Vagina (tissue), 2 donors: ENCODE data around the gene RAB3IL1. TPM values are rescaled to one million over a fixed set of nuclear protein-coding genes. Genes with fewer than 3 reads are reported as not detected.

ENCODE experiments used
- DNase-seq, 2 donors: peaks; one replicate each; pipeline ENCODE4 v3.0.0-alpha.2; 2017; ENCODE audit errors: extremely low spot score in 2 of 2
- H3K27ac ChIP-seq: fragments of 200-600 bp; sonication (generic); one replicate; pipeline ENCODE4 v1.5.1; 2019
- H3K27me3 ChIP-seq: fragments of 200-600 bp; sonication (generic); one replicate; pipeline ENCODE4 v1.5.1; 2019
- H3K36me3 ChIP-seq, 2 donors: fragments of 200-600 bp; sonication (generic); one replicate each; pipeline ENCODE4 v1.5.1; 2017 to 2019
- H3K4me1 ChIP-seq: fragments of 200-600 bp; sonication (generic); one replicate; pipeline ENCODE4 v1.5.1; 2019
- H3K4me3 ChIP-seq, 2 donors: fragments of 200-600 bp; sonication (generic); 1 replicate in 1 of 2; 2 replicates in 1 of 2; pipeline ENCODE4 v1.5.1; 2016 to 2019
- H3K9me3 ChIP-seq: fragments of 200-600 bp; sonication (generic); one replicate; pipeline ENCODE4 v1.5.1; 2019
- POLR2A ChIP-seq, 2 donors: fragments of 450-650 bp; IDR thresholded peaks; one replicate each; pipeline ENCODE4 v1.6.1; 2017; ENCODE audit warnings: antibody characterized with exemption in 2 of 2, mild to moderate bottlenecking in 2 of 2, moderate library complexity in 2 of 2
- POLR2AphosphoS5 ChIP-seq, 2 donors: sonication (generic); formaldehyde crosslinking; IDR thresholded peaks; one replicate each; pipeline ENCODE4 v1.9.0; 2017; ENCODE audit warnings: antibody characterized with exemption in 2 of 2, mild to moderate bottlenecking in 2 of 2, low read depth in 1 of 2; ENCODE audit not compliant: insufficient read depth in 1 of 2
- intact Hi-C: fragments of 100-400 bp; cut with DNase I; formaldehyde crosslinking; loops from one replicate; pipeline ENCODE4 v1.15.1; 2023
- total RNA-seq: library from RNA; depleted of rRNA; stranded (reverse); fragments of >200 nt; gene quantifications from one replicate; pipeline ENCODE4 v1.2.3, GENCODE V29; 2016
- TF ChIP-seq, protein P1 (sequence below), 3 experiments: fragments of 450-650 bp in 2 of 3; fragments of 200-600 bp in 1 of 3; sonication (generic) in 1 of 3; IDR thresholded peaks; one replicate each; pipeline ENCODE4 v1.5.1; 2017 to 2019; ENCODE audit warnings: antibody characterized with exemption in 3 of 3, mild to moderate bottlenecking in 2 of 3, moderate library complexity in 2 of 3

The RAB3IL1 gene
- total RNA-seq, 1 donor from 2014 or later, result 32.2 TPM

DNA sequence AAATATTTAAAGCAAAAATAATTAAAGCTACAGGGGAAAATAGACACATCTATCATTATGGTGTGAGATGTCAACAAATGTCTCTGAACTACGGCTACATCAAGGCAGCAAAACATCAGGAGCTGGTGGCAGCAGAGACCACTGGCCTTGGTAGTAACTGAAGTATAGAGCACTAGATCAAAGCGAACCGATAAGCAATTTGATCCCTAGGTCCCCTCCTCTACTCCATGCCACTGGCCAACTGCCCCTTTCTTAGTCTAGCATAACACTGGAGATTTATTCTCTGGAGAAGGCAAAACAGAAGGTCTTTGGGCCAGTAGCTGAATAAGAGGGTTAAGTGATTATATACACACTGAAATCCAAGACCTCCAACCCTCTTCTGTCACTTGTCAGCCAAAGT lies 13.6 kb upstream of the RAB3IL1 start:
- TF ChIP-seq, protein P1, sequence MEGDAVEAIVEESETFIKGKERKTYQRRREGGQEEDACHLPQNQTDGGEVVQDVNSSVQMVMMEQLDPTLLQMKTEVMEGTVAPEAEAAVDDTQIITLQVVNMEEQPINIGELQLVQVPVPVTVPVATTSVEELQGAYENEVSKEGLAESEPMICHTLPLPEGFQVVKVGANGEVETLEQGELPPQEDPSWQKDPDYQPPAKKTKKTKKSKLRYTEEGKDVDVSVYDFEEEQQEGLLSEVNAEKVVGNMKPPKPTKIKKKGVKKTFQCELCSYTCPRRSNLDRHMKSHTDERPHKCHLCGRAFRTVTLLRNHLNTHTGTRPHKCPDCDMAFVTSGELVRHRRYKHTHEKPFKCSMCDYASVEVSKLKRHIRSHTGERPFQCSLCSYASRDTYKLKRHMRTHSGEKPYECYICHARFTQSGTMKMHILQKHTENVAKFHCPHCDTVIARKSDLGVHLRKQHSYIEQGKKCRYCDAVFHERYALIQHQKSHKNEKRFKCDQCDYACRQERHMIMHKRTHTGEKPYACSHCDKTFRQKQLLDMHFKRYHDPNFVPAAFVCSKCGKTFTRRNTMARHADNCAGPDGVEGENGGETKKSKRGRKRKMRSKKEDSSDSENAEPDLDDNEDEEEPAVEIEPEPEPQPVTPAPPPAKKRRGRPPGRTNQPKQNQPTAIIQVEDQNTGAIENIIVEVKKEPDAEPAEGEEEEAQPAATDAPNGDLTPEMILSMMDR (IDR thresholded peaks at IDR 0.05), result no peak
- TF ChIP-seq POLR2AphosphoS5 (IDR thresholded peaks at IDR 0.05; ENCODE audit: insufficient read depth in 1 of 2, low read depth in 1 of 2) (no peak), POLR2A (IDR thresholded peaks at IDR 0.05) (no peak)
- H3K4me1 ChIP-seq, result no peaks in the 10 kb centered on the region
- no peaks in the 10 kb centered on the region for H3K9me3 ChIP-seq
- no peak for DNase-seq
- no peak overlapping the region for H3K4me3 ChIP-seq
- H3K36me3 ChIP-seq, result no peaks in the 10 kb centered on the region
- intact Hi-C loops, result no loop called here
- H3K27ac ChIP-seq, result no peak overlapping the region
- H3K27me3 ChIP-seq, result no peaks in the 10 kb centered on the region

DNA sequence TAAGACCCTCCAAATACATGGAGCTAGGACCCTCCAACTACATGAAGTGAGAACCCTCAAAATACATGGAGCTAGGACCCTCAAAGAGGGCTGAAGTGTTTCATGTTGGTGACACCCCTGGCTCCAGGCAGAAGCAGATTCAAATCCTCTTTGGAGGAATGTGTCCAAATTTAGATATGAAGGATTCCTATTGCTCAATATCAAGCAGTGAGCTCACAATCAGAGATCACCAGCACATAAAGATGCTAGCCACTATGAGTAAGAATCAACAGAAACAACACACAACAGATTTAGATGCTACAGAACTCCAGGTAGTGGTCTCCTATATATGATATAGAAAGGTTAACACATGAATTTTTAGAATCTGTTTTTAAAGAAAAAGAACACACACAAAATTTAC lies 11.2 kb upstream of the RAB3IL1 start:
- no peaks in the 10 kb centered on the region for H3K27me3 ChIP-seq
- peaks cover 11% of the 10 kb centered on the region for H3K4me1 ChIP-seq
- no peaks in the 10 kb centered on the region for H3K9me3 ChIP-seq
- DNase-seq, result no peak
- no peaks in the 10 kb centered on the region for H3K36me3 ChIP-seq
- H3K4me3 ChIP-seq, result no peak overlapping the region
- TF ChIP-seq POLR2AphosphoS5 (IDR thresholded peaks at IDR 0.05; ENCODE audit: insufficient read depth in 1 of 2, low read depth in 1 of 2), result no peak
- TF ChIP-seq, protein P1 (IDR thresholded peaks at IDR 0.05), result no peak
- TF ChIP-seq POLR2A (IDR thresholded peaks at IDR 0.05), result no peak
- intact Hi-C loops, result no loop called here
- H3K27ac ChIP-seq, result no peak overlapping the region

DNA sequence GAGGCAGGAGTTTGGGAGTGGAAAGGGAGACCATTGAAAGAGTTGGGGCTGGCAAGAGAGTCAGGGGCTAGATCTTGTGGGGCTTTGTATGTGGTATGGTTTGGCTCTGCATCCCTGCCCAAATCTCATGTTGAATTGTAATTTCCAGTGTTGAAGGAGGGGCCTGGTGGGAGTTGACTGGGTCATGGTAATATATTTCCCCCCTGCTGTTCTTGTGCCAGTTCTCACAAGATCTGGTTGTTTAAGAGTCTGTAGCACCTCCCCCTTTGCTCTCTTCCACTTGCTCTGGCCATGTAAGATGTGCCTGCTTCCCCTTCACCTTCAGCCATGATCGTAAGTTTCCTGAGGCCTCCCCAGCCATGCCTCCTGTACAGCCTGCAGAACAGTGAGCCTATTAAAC lies 10.1 kb upstream of the RAB3IL1 start:
- Histone ChIP-seq H3K9me3 (no peaks in the 10 kb centered on the region), H3K4me1 (peaks cover 22% of the 10 kb centered on the region), H3K36me3 (no peaks in the 10 kb centered on the region), H3K27me3 (no peaks in the 10 kb centered on the region), H3K4me3 (no peak overlapping the region), H3K27ac (no peak overlapping the region)
- TF ChIP-seq POLR2AphosphoS5 (IDR thresholded peaks at IDR 0.05; ENCODE audit: insufficient read depth in 1 of 2, low read depth in 1 of 2) (no peak), POLR2A (IDR thresholded peaks at IDR 0.05) (no peak)
- TF ChIP-seq, protein P1 (IDR thresholded peaks at IDR 0.05), result no peak
- no peak for DNase-seq
- intact Hi-C loops, result no loop called here

DNA sequence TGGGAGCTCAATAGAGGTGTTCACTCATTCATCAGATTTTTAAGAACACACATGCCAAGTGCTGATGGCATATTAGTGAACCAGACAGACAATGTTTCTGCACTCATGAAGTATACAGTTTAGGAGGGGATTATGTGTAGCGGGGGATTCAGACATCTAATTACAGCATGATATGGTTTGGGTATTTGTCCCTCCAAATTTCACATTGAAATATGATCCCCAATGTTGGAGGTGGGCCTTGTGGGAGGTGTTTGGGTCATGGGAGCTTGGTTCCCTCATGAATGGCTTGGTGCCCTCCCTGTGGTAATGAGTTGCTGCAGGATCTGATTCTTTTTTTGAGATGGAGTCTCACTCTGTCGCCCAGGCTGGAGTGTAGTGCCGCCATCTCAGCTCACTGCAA lies 8.9 kb upstream of the RAB3IL1 start:
- Histone ChIP-seq H3K36me3 (no peaks in the 10 kb centered on the region), H3K27ac (no peak overlapping the region), H3K27me3 (no peaks in the 10 kb centered on the region), H3K4me1 (peaks cover 28% of the 10 kb centered on the region), H3K4me3 (no peak overlapping the region), H3K9me3 (no peaks in the 10 kb centered on the region)
- TF ChIP-seq POLR2AphosphoS5 (IDR thresholded peaks at IDR 0.05; ENCODE audit: insufficient read depth in 1 of 2, low read depth in 1 of 2) (no peak), POLR2A (IDR thresholded peaks at IDR 0.05) (no peak)
- TF ChIP-seq, protein P1 (IDR thresholded peaks at IDR 0.05), result no peak
- intact Hi-C loops, result no loop called here
- no peak for DNase-seq

DNA sequence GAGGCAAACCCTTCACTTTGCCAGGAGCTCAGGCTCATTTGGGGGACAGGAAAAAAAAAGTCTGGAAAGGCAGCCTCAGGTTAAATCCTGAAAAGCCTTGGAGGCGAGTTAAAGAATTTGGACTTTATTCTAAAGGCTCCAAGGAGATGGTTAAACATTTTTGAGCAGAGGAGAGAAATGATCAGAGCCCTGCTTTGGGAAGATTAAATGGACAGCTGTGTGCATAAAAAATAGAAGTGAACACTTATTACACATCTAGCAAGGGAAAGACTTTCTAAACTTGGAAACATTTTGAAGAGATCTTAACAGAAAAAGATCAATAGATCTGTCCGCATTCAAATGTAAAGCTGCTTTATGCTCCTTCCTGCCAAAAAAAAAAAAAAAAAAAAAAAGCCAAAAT lies 8.4 kb upstream of the RAB3IL1 start:
- H3K27me3 ChIP-seq, result no peaks in the 10 kb centered on the region
- no peaks in the 10 kb centered on the region for H3K36me3 ChIP-seq
- H3K4me1 ChIP-seq, result peaks cover 28% of the 10 kb centered on the region
- no peak for DNase-seq
- no peak overlapping the region for H3K4me3 ChIP-seq
- TF ChIP-seq POLR2A (IDR thresholded peaks at IDR 0.05), result no peak
- TF ChIP-seq, protein P1 (IDR thresholded peaks at IDR 0.05), result no peak
- TF ChIP-seq POLR2AphosphoS5 (IDR thresholded peaks at IDR 0.05; ENCODE audit: insufficient read depth in 1 of 2, low read depth in 1 of 2), result no peak
- intact Hi-C loops, result no loop called here
- H3K27ac ChIP-seq, result no peak overlapping the region
- no peaks in the 10 kb centered on the region for H3K9me3 ChIP-seq
